Measurements from ENCODE around the gene BORCS6. TPM values are rescaled to one million over a fixed set of nuclear protein-coding genes. Genes with fewer than 3 reads are reported as not detected.

The BORCS6 gene
- total and polyA plus RNA-seq, 2 of the 4 experiments (the other 2 are of a cell fraction): 2.7 to 3.3 TPM

- H3K18ac ChIP-seq (ENCODE audit: low read depth, low read length): no peak overlapping the region; the same call in 1 of the 2 replicates
- peak overlapping the region; percentile 43 for H2BK5ac ChIP-seq (ENCODE audit: low read depth, low read length, poor library complexity, severe bottlenecking)
- 0 out of 2 replicates have a peak overlapping the region, but pooled peaks have one; percentile 8 for H3K14ac ChIP-seq (replicated peaks; ENCODE audit: low read depth, low read length)
- intact Hi-C loops (cut with micrococcal nuclease): loop anchor here (1.0 to 5.0 kb wide), 5 partner anchors 14 to 161 kb away; no protein-coding TSS in a partner anchor
- H3K23ac ChIP-seq (ENCODE audit: low read depth, low read length): peak overlapping the region; percentile 7; the same call in 1 of the 2 replicates
- peak overlapping the region; percentile 7 for H2AK9ac ChIP-seq (replicated peaks; ENCODE audit: low read depth, low read length, poor library complexity)
- H2BK15ac ChIP-seq (ENCODE audit: low read depth, low read length): no peak overlapping the region
- no peaks in the 10 kb centered on the region for H3K27me3 ChIP-seq (ENCODE audit: control insufficient read depth, insufficient read depth, low read length)
- peaks cover 4% of the 10 kb centered on the region for H3K4me1 ChIP-seq (ENCODE audit: control insufficient read depth, insufficient read depth, low read length)
- H4K20me1 ChIP-seq (ENCODE audit: insufficient read depth, low read length): peaks cover 8% of the 10 kb centered on the region
- DNase-seq: peak; percentile 98
- 1% methylated on average over 29 of the region's 46 CpGs; no CpG with 5 or more reads in 1 of the 2 experiments for WGBS, 2 experiments (ENCODE audit: extremely low coverage in 2 of 2, insufficient read length in 1 of 2)
- H3K79me1 ChIP-seq (ENCODE audit: low read depth in 1 of 2, low read length in 2 of 2): no peaks in the 10 kb centered on the region
- peak overlapping the region; percentile 55 for H3K4me3 ChIP-seq (ENCODE audit: insufficient read depth, low read depth, low read length)
- peak; percentile 86 for ATAC-seq (ENCODE audit: low read depth)
- BruUV-seq (replicated peaks): no TSS peak
- peak overlapping the region in 1 of 2 experiments; percentile 37; a peak in 1 of 4 replicates for H4K8ac ChIP-seq (ENCODE audit: low read depth in 2 of 2, low read length in 2 of 2)
- H3K9me1 ChIP-seq (ENCODE audit: insufficient read depth, low read length): peaks cover 10% of the 10 kb centered on the region
- no peak overlapping the region for H4K91ac ChIP-seq (ENCODE audit: insufficient read depth, low read depth, low read length)
- in situ Hi-C loops (cut with MboI; ENCODE audit: low sequenced_read_pairs): no loop called here
- H3K27ac ChIP-seq (ENCODE audit: insufficient read depth, low read length): peak overlapping the region; percentile 3; the same call in 1 of the 2 replicates
- no peak overlapping the region for H2BK20ac ChIP-seq (ENCODE audit: low read depth, low read length)
- CTCF ChIA-PET: interaction anchor here (1.3 to 4.6 kb wide), 4 partner anchors 12 to 20 kb away, joined by 3 to 24 read pairs (median 3); partner anchors contain the start of gene HES7
- 0 out of 2 replicates have a peak overlapping the region, but pooled peaks have one; percentile 10 for H2AK5ac ChIP-seq (ENCODE audit: low read depth, low read length)
- H2BK120ac ChIP-seq (ENCODE audit: low read depth, low read length): no peak overlapping the region
- H3K4me2 ChIP-seq (ENCODE audit: low read depth, low read length): peak overlapping the region; percentile 86
- no peak overlapping the region for H3K56ac ChIP-seq (ENCODE audit: extremely low read depth, insufficient read depth, low read length)
- H3K36me3 ChIP-seq (ENCODE audit: control insufficient read depth, insufficient read depth, low read length): peaks cover 16% of the 10 kb centered on the region
- POLR2A ChIA-PET (ENCODE audit: unreplicated experiment): interaction anchor here (1.0 kb wide), 1 partner anchor 34 kb away, joined by 3 read pairs; no protein-coding TSS in a partner anchor
- H4K5ac ChIP-seq (ENCODE audit: low read depth, low read length): no peak overlapping the region; the same call in 1 of the 2 replicates
- dilution Hi-C loops (cut with HindIII; ENCODE audit: low sequenced_read_pairs, unreplicated experiment): no loop called here
- H3K4ac ChIP-seq (ENCODE audit: low read depth, low read length): peak overlapping the region; percentile 4; the same call in 1 of the 2 replicates
- H2AFZ ChIP-seq (replicated peaks; ENCODE audit: low read length, poor library complexity): peak overlapping the region; percentile 82
- H3K9me3 ChIP-seq (ENCODE audit: control insufficient read depth, insufficient read depth, low read length): no peaks in the 10 kb centered on the region
- H3K9ac ChIP-seq (ENCODE audit: low read depth, low read length): peak overlapping the region; percentile 42; the same call in 1 of the 2 replicates
- TF ChIP-seq BHLHE40 (IDR thresholded peaks at IDR 0.05; ENCODE audit: low read depth, low read length) (peak; percentile 50; the same call in 1 of the 2 replicates), MAZ (IDR thresholded peaks at IDR 0.05; ENCODE audit: borderline replicate concordance, low read depth, low read length) (peak; percentile 83), NFE2L2 (IDR thresholded peaks at IDR 0.05; ENCODE audit: low read depth, low read length) (no peak), CEBPB (IDR thresholded peaks at IDR 0.05; ENCODE audit: low read depth, low read length) (no peak), RCOR1 (IDR thresholded peaks at IDR 0.05; ENCODE audit: insufficient replicate concordance, low read length) (no peak), CHD1 (IDR thresholded peaks at IDR 0.05; ENCODE audit: low read depth, low read length) (peak; percentile 92; the same call in 1 of the 2 replicates), FOS (IDR thresholded peaks at IDR 0.05; ENCODE audit: low read depth, low read length) (peak; percentile 61; the same call in 1 of the 2 replicates), RAD21 (IDR thresholded peaks at IDR 0.05; ENCODE audit: low read length) (peak; percentile 70), RFX5 (IDR thresholded peaks at IDR 0.05; ENCODE audit: low read depth, low read length) (0 out of 2 replicates have a peak, but pooled peaks have one; percentile 3), SMC3 (IDR thresholded peaks at IDR 0.05; ENCODE audit: low read depth, low read length) (peak; percentile 51), POLR2A (IDR thresholded peaks at IDR 0.05; ENCODE audit: low read depth, low read length) (peak; percentile 91), MAFK (IDR thresholded peaks at IDR 0.05; ENCODE audit: low read depth, low read length) (no peak; the same call in 1 of the 2 replicates), USF2 (IDR thresholded peaks at IDR 0.05; ENCODE audit: low read depth, low read length) (peak; percentile 31; the same call in 1 of the 2 replicates), MXI1 (IDR thresholded peaks at IDR 0.05; ENCODE audit: borderline replicate concordance, low read depth, low read length) (peak; percentile 96)
- TF ChIP-seq, protein P1, sequence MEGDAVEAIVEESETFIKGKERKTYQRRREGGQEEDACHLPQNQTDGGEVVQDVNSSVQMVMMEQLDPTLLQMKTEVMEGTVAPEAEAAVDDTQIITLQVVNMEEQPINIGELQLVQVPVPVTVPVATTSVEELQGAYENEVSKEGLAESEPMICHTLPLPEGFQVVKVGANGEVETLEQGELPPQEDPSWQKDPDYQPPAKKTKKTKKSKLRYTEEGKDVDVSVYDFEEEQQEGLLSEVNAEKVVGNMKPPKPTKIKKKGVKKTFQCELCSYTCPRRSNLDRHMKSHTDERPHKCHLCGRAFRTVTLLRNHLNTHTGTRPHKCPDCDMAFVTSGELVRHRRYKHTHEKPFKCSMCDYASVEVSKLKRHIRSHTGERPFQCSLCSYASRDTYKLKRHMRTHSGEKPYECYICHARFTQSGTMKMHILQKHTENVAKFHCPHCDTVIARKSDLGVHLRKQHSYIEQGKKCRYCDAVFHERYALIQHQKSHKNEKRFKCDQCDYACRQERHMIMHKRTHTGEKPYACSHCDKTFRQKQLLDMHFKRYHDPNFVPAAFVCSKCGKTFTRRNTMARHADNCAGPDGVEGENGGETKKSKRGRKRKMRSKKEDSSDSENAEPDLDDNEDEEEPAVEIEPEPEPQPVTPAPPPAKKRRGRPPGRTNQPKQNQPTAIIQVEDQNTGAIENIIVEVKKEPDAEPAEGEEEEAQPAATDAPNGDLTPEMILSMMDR (conservative IDR thresholded peaks at IDR 0.05; ENCODE audit: low read depth, low read length): peak; percentile 95
Observed at GRCh38 chr17:8138672-8139371, 51.2 kb downstream of the BORCS6 start.

Measured in IMR-90 (cell line).